OCI-LY3 (cell line): Measurements from ENCODE around the gene NAMPT.

Source experiments
- CTCF ChIP-seq: fragments of 200-600, 300-600 bp; sonication (generic); IDR thresholded peaks from 2 replicates; pipeline ENCODE4 v1.5.1; 2014; ENCODE audit warnings: antibody characterized with exemption, low read length, low read depth
- EZH2phosphoT487 ChIP-seq: fragments of 200-600 bp; shearing (Covaris generic); IDR thresholded peaks from 2 replicates; pipeline ENCODE4 v1.6.1; 2018; ENCODE audit warnings: antibody characterized with exemption, mixed run types, low read depth

- TF ChIP-seq CTCF (no peak), EZH2phosphoT487 (no peak)
These were observed 27.0 kb downstream of the NAMPT start for GRCh38 chr7:106257752-106258151.
